H1 (cell line): Measurements from ENCODE around the gene MGLL. TPM values are rescaled to one million over a fixed set of nuclear protein-coding genes. Genes with fewer than 3 reads are reported as not detected.

Experiments
- CBX5 ChIP-seq: fragments of 300-800, 300-1000 bp; sonication (generic); IDR thresholded peaks from 2 replicates; pipeline ENCODE4 v1.7.1; 2016; ENCODE audit warnings: antibody characterized with exemption, low read length, low read depth
- CEBPB ChIP-seq: IDR thresholded peaks from 2 replicates; pipeline ENCODE4 v1.6.1; 2012; ENCODE audit warnings: low read depth, low read length
- CHD7 ChIP-seq: fragments of 300-600 bp; sonication (generic); IDR thresholded peaks from 2 replicates; pipeline ENCODE4 v1.7.1; 2012; ENCODE audit warnings: low read length, moderate library complexity, mild to moderate bottlenecking, inconsistent platforms; ENCODE audit not compliant: insufficient replicate concordance
- EGR1 ChIP-seq: IDR thresholded peaks from 2 replicates; pipeline ENCODE4 v1.6.1; 2011; ENCODE audit warnings: low read depth, low read length, borderline replicate concordance
- FOSL1 ChIP-seq: IDR thresholded peaks from 2 replicates; pipeline ENCODE4 v1.6.1; 2011; ENCODE audit warnings: mild to moderate bottlenecking, low read depth, low read length, moderate library complexity; ENCODE audit not compliant: insufficient read depth
- GTF2F1 ChIP-seq: IDR thresholded peaks from 2 replicates; pipeline ENCODE4 v1.6.1; 2012; ENCODE audit warnings: low read depth, low read length, improper control_type of control experiment, borderline replicate concordance
- HDAC6 ChIP-seq: IDR thresholded peaks from one replicate; pipeline ENCODE4 v1.7.1; 2012; ENCODE audit warnings: low read depth, mild to moderate bottlenecking, inconsistent platforms, low read length, moderate library complexity
- KDM4A ChIP-seq: IDR thresholded peaks from one replicate; pipeline ENCODE4 v1.7.1; 2012; ENCODE audit warnings: low read depth, mild to moderate bottlenecking, moderate library complexity, low read length, inconsistent platforms; ENCODE audit not compliant: severe bottlenecking
- NRF1 ChIP-seq: IDR thresholded peaks from 2 replicates; pipeline ENCODE4 v1.6.1; 2011; ENCODE audit warnings: mild to moderate bottlenecking, low read depth, low read length, improper control_type of control experiment
- POLR2AphosphoS5 ChIP-seq: IDR thresholded peaks from 2 replicates; pipeline ENCODE4 v1.6.1; 2011; ENCODE audit warnings: low read depth, low read length
- RFX5 ChIP-seq: IDR thresholded peaks from 2 replicates; pipeline ENCODE4 v1.6.1; 2011; ENCODE audit warnings: low read depth, low read length, improper control_type of control experiment, borderline replicate concordance
- polyA plus RNA-seq, 7 experiments: library from polyadenylated mRNA; depleted of rRNA in 3 of 7; stranded (reverse) in 5 of 7; unstranded in 2 of 7; fragments of >200 nt in 5 of 7; fragments of 200-250 nt in 2 of 7; gene quantifications; 1 replicate in 5 of 7; 2 replicates in 1 of 7; 4 replicates in 1 of 7; pipeline versions ENCODE4 v1.2.1 to v1.2.3, GENCODE V29; 2011 to 2013; ENCODE audit warnings: missing spikeins in 2 of 7, mixed read lengths in 2 of 7
- total RNA-seq: library from RNA; stranded (reverse); fragmentation: NEBNext Ultra II Directional; extraction: Animal tissue kit (Norgen Biotek cat#: 25700); gene quantifications from 2 replicates; pipeline ENCODE4 v1.2.1, GENCODE V29; 2021

Gene MGLL
- total and polyA plus RNA-seq, 2 of the 8 experiments (the other 6 are each of a cell fraction or from before 2014, with no cell fraction given), result 0.05 to 0.34 TPM

GRCh38 chr3:127736801-127737539 lies 85.3 kb downstream of the MGLL start (continued):
- TF ChIP-seq CHD7, result no peak
- TF ChIP-seq RFX5, result no peak
- TF ChIP-seq GTF2F1, result no peak
- no peak for TF ChIP-seq POLR2AphosphoS5
- no peak for TF ChIP-seq HDAC6
- TF ChIP-seq EGR1, result no peak
- TF ChIP-seq KDM4A, result no peak
- TF ChIP-seq CEBPB, result no peak
- no peak for TF ChIP-seq CBX5
- no peak for TF ChIP-seq FOSL1
- no peak for TF ChIP-seq NRF1
